Activated naive CD4-positive, alpha-beta T cell treated with anti-CD3 and anti-CD28 coated beads, Interleukin-2, amount 50 U/mL, for 72 hours (primary cell): ENCODE data around the gene PAFAH2. TPM values are rescaled to one million over a fixed set of nuclear protein-coding genes. Genes with fewer than 3 reads are reported as not detected.
"Not testable (repeated sequence)": the region's sequence is repeated elsewhere in the genome, so short reads cannot be mapped to it uniquely, and the experiment has no call there.

Source experiments
- ATAC-seq, 2 donors: fragments of 150-1000 bp; cut with Tn5 transposase; 2 replicates each; pipeline ENCODE4 v1.10.0; 2021; ENCODE audit warnings: mild to moderate bottlenecking in 2 of 2, moderate library complexity in 2 of 2
- DNase-seq, 2 donors: peaks; one replicate each; pipeline ENCODE4 v3.0.0; 2021 to 2022; ENCODE audit warnings: low spot score in 2 of 2
- H3K27ac Mint-ChIP-seq, 2 donors: one replicate each; pipeline ENCODE4 v1.8.0; 2022; ENCODE audit warnings: mild to moderate bottlenecking in 2 of 2, mixed read lengths in 2 of 2
- H3K36me3 Mint-ChIP-seq, 2 donors: one replicate each; pipeline ENCODE4 v1.8.0; 2022; ENCODE audit warnings: mixed read lengths in 2 of 2
- H3K9me3 Mint-ChIP-seq, 2 donors: one replicate each; pipeline ENCODE4 v1.8.0; 2022; ENCODE audit warnings: mixed read lengths in 2 of 2
- total RNA-seq, 2 donors: library from RNA; stranded (reverse); gene quantifications; one replicate each; pipeline ENCODE4 v1.2.3, GENCODE V29; 2022

PAFAH2 gene
- total RNA-seq, 2 donors from 2014 or later: 8.7 to 9.5 TPM

GRCh38 chr1:26003262-26003661 lies 5.4 kb upstream of the PAFAH2 start:
- Mint-ChIP-seq H3K36me3 (no peaks in the 10 kb centered on the region), H3K9me3 (no peaks in the 10 kb centered on the region), H3K27ac (no peak overlapping the region)
- DNase-seq: no peak
- ATAC-seq: no peak

- ATAC-seq: no peak
- Mint-ChIP-seq H3K36me3 (peaks cover 0 to 9% of the 10 kb centered on the region in 2 donors), H3K27ac (no peak overlapping the region), H3K9me3 (no peaks in the 10 kb centered on the region)
- DNase-seq: no peak
These were observed 1.4 kb upstream of the PAFAH2 start for GRCh38 chr1:25999041-25999800.

- no peaks in the 10 kb centered on the region for H3K9me3 Mint-ChIP-seq
- DNase-seq: peak in 1 of 2 donors; percentile 10
- ATAC-seq: peak; percentile 9 to 28
- H3K27ac Mint-ChIP-seq: peak overlapping the region; percentile 96
- peaks cover 0 to 9% of the 10 kb centered on the region in 2 donors for H3K36me3 Mint-ChIP-seq
These were observed 666 bp downstream of the PAFAH2 start for GRCh38 chr1:25996966-25997827.

- Mint-ChIP-seq H3K36me3 (peaks cover 0 to 9% of the 10 kb centered on the region in 2 donors), H3K9me3 (no peaks in the 10 kb centered on the region), H3K27ac (no peak overlapping the region)
- DNase-seq: no peak
- ATAC-seq: no peak
These were observed 3.3 kb downstream of the PAFAH2 start for GRCh38 chr1:25994402-25995150.

GRCh38 chr1:25993197-25993951 lies 4.5 kb downstream of the PAFAH2 start:
- DNase-seq (no peak), ATAC-seq (no peak)
- H3K36me3 Mint-ChIP-seq: peaks cover 0 to 9% of the 10 kb centered on the region in 2 donors
- H3K9me3 Mint-ChIP-seq: no peaks in the 10 kb centered on the region
- peak overlapping the region in 1 of 2 donors; percentile 38 for H3K27ac Mint-ChIP-seq

- DNase-seq (no peak), ATAC-seq (no peak)
- H3K36me3 Mint-ChIP-seq: peaks cover 0 to 9% of the 10 kb centered on the region in 2 donors
- no peaks in the 10 kb centered on the region for H3K9me3 Mint-ChIP-seq
- no peak overlapping the region for H3K27ac Mint-ChIP-seq
These were observed 5.1 kb downstream of the PAFAH2 start for GRCh38 chr1:25992689-25993171.

GRCh38 chr1:25991937-25992688 lies 5.8 kb downstream of the PAFAH2 start:
- Mint-ChIP-seq H3K9me3 (no peaks in the 10 kb centered on the region), H3K27ac (peak overlapping the region in 1 of 2 donors; percentile 73), H3K36me3 (peaks cover 4% of the 10 kb centered on the region in 2 donors)
- DNase-seq: no peak
- no peak for ATAC-seq

- peak overlapping the region; percentile 82 to 92 for H3K27ac Mint-ChIP-seq
- peaks cover 0 to 10% of the 10 kb centered on the region in 2 donors for H3K36me3 Mint-ChIP-seq
- peak; percentile 80 to 82 for ATAC-seq
- peak; percentile 30 to 59 for DNase-seq
- H3K9me3 Mint-ChIP-seq: no peaks in the 10 kb centered on the region
These were observed 7.0 kb downstream of the PAFAH2 start for GRCh38 chr1:25990702-25991395.

GRCh38 chr1:25990251-25990650 lies 7.6 kb downstream of the PAFAH2 start:
- Mint-ChIP-seq H3K36me3 (peaks cover 0 to 16% of the 10 kb centered on the region in 2 donors), H3K9me3 (no peaks in the 10 kb centered on the region), H3K27ac (peak overlapping the region; percentile 82 to 92)
- DNase-seq: no peak
- ATAC-seq: peak; percentile 6 to 30

- peak; percentile 14 to 47 for ATAC-seq
- Mint-ChIP-seq H3K9me3 (no peaks in the 10 kb centered on the region), H3K36me3 (peaks cover 0 to 18% of the 10 kb centered on the region in 2 donors)
These were observed 8.2 kb downstream of the PAFAH2 start for GRCh38 chr1:25989440-25990234.

GRCh38 chr1:25987951-25988350 lies 9.9 kb downstream of the PAFAH2 start:
- ATAC-seq (no peak), DNase-seq (no peak)
- H3K27ac Mint-ChIP-seq: no peak overlapping the region

More at GRCh38 chr1:25989440-25990234, 8.2 kb downstream of the PAFAH2 start:
- peak overlapping the region; percentile 82 to 92 for H3K27ac Mint-ChIP-seq
- no peak for DNase-seq

GRCh38 chr1:25986773-25987172 lies 11.1 kb downstream of the PAFAH2 start:
- H3K9me3 Mint-ChIP-seq, ATAC-seq, DNase-seq, H3K27ac Mint-ChIP-seq: not testable (repeated sequence)
- peaks cover 9 to 29% of the 10 kb centered on the region in 2 donors for H3K36me3 Mint-ChIP-seq

More at GRCh38 chr1:25987951-25988350, 9.9 kb downstream of the PAFAH2 start:
- no peaks in the 10 kb centered on the region for H3K9me3 Mint-ChIP-seq
- H3K36me3 Mint-ChIP-seq: peaks cover under 1 to 18% of the 10 kb centered on the region in 2 donors

- peaks cover 9 to 29% of the 10 kb centered on the region in 2 donors for H3K36me3 Mint-ChIP-seq
- ATAC-seq (no peak), DNase-seq (no peak)
- no peaks in the 10 kb centered on the region for H3K9me3 Mint-ChIP-seq
- no peak overlapping the region for H3K27ac Mint-ChIP-seq
These were observed 12.2 kb downstream of the PAFAH2 start for GRCh38 chr1:25985670-25986069.

- no peaks in the 10 kb centered on the region for H3K9me3 Mint-ChIP-seq
These were observed 12.7 kb downstream of the PAFAH2 start for GRCh38 chr1:25985171-25985570.

More at GRCh38 chr1:25985171-25985570, 12.7 kb downstream of the PAFAH2 start:
- no peak overlapping the region for H3K27ac Mint-ChIP-seq
- ATAC-seq (no peak), DNase-seq (no peak)
- peaks cover 9 to 29% of the 10 kb centered on the region in 2 donors for H3K36me3 Mint-ChIP-seq
